GM12875 (cell line): ENCODE data around the gene ZNF710.

ENCODE experiments used
- H3K4me3 ChIP-seq: one replicate; pipeline ENCODE4 v1.5.1; 2011; ENCODE audit warnings: low read depth, low read length, control low read depth
- CTCF ChIP-seq: IDR thresholded peaks from 2 replicates; pipeline ENCODE4 v1.5.1; 2011; ENCODE audit warnings: low read depth, mild to moderate bottlenecking, control low read depth, inconsistent platforms, low read length, moderate library complexity, borderline replicate concordance; ENCODE audit not compliant: insufficient read depth

ZNF710 gene

GRCh38 chr15:89998141-89998661, 2.9 kb upstream of the ZNF710 start:
- no peak overlapping the region for H3K4me3 ChIP-seq
- no peak for TF ChIP-seq CTCF

- no peak overlapping the region for H3K4me3 ChIP-seq
- TF ChIP-seq CTCF, result no peak
These were observed 2.0 kb upstream of the ZNF710 start for GRCh38 chr15:89998923-89999675.

GRCh38 chr15:89999676-90000185, 1.4 kb upstream of the ZNF710 start:
- no peak overlapping the region for H3K4me3 ChIP-seq
- no peak for TF ChIP-seq CTCF

GRCh38 chr15:90000186-90001001, 730 bp upstream of the ZNF710 start:
- no peak for TF ChIP-seq CTCF
- peak overlapping the region; percentile 77 for H3K4me3 ChIP-seq

GRCh38 chr15:90001683-90002427, 731 bp downstream of the ZNF710 start:
- peak overlapping the region; percentile 77 for H3K4me3 ChIP-seq
- TF ChIP-seq CTCF, result no peak

GRCh38 chr15:90002428-90002844, 1.3 kb downstream of the ZNF710 start:
- no peak for TF ChIP-seq CTCF
- H3K4me3 ChIP-seq, result peak overlapping the region; percentile 77
